Uterus (tissue), 4 donors: Measurements from ENCODE around the gene BCO1. TPM values are rescaled to one million over a fixed set of nuclear protein-coding genes. Genes with fewer than 3 reads are reported as not detected.

Source experiments
- DNase-seq, 2 donors: peaks; one replicate each; pipeline ENCODE4 v3.0.0-alpha.2; 2019 to 2020
- H3K27ac ChIP-seq, 2 donors: fragments of 200-600 bp; sonication (generic); 1 replicate in 1 of 2; 2 replicates in 1 of 2; pipeline ENCODE4 v1.5.1; 2016 to 2018
- H3K27me3 ChIP-seq, 2 donors: fragments of 200-600 bp; sonication (generic); one replicate each; pipeline ENCODE4 v1.5.1; 2018 to 2019; ENCODE audit warnings: control low read depth in 1 of 2
- H3K36me3 ChIP-seq, 2 donors: fragments of 200-600 bp; sonication (generic); one replicate each; pipeline ENCODE4 v1.5.1; 2019; ENCODE audit warnings: control low read depth in 1 of 2
- H3K4me1 ChIP-seq, 2 donors: fragments of 200-600 bp; sonication (generic); one replicate each; pipeline ENCODE4 v1.5.1; 2018 to 2019; ENCODE audit warnings: control low read depth in 1 of 2
- H3K4me3 ChIP-seq, 2 donors: fragments of 200-600 bp; sonication (generic); 1 replicate in 1 of 2; 2 replicates in 1 of 2; pipeline ENCODE4 v1.5.1; 2018 to 2019; ENCODE audit warnings: mild to moderate bottlenecking in 1 of 2
- H3K9me3 ChIP-seq, 2 donors: fragments of 200-600 bp; sonication (generic); one replicate each; pipeline ENCODE4 v1.5.1; 2019; ENCODE audit warnings: control low read depth in 1 of 2
- CTCF ChIP-seq, 4 experiments: fragments of 200-600 bp in 2 of 4; fragments of 450-650 bp in 2 of 4; sonication (generic) in 2 of 4; IDR thresholded peaks; one replicate each; pipeline ENCODE4 v1.5.1; 2016 to 2019; ENCODE audit warnings: antibody characterized with exemption in 4 of 4, mild to moderate bottlenecking in 2 of 4, moderate library complexity in 1 of 4
- POLR2A ChIP-seq, 2 donors: fragments of 450-650 bp; IDR thresholded peaks; one replicate each; pipeline ENCODE4 v1.6.1; 2016; ENCODE audit warnings: antibody characterized with exemption in 2 of 2, mild to moderate bottlenecking in 1 of 2, moderate library complexity in 1 of 2
- intact Hi-C: fragments of 100-400 bp; cut with DNase I; formaldehyde crosslinking; loops from one replicate; pipeline ENCODE4 v1.15.1; 2023; ENCODE audit warnings: low total_unique reads
- total RNA-seq, 4 donors: library from RNA; depleted of rRNA in 3 of 4; stranded (reverse); fragments of >200 nt in 3 of 4; gene quantifications; one replicate each; pipeline versions ENCODE4 v1.1.0 to v1.2.4, GENCODE V29; 2014 to 2023
- donor health status: DM: yes; HTN: yes; CAD: no.

Gene BCO1
- total RNA-seq, 4 donors from 2014 or later: 0.27 to 2.6 (median 0.97) TPM; not detected in 1

- H3K4me1 ChIP-seq: no peaks in the 10 kb centered on the region
- intact Hi-C loops: no loop called here
- DNase-seq: no peak
- H3K4me3 ChIP-seq: no peak overlapping the region
- TF ChIP-seq CTCF (IDR thresholded peaks at IDR 0.05): no peak
- TF ChIP-seq POLR2A (IDR thresholded peaks at IDR 0.05): no peak
- H3K9me3 ChIP-seq: no peaks in the 10 kb centered on the region
- no peaks in the 10 kb centered on the region for H3K36me3 ChIP-seq
- H3K27ac ChIP-seq: no peak overlapping the region
- no peaks in the 10 kb centered on the region for H3K27me3 ChIP-seq
Observed at GRCh38 chr16:81321536-81321935, 83.0 kb downstream of the BCO1 start.

- DNase-seq: no peak
- TF ChIP-seq POLR2A (IDR thresholded peaks at IDR 0.05): no peak
- no peak for TF ChIP-seq CTCF (IDR thresholded peaks at IDR 0.05)
- no peaks in the 10 kb centered on the region for H3K36me3 ChIP-seq
- no peaks in the 10 kb centered on the region for H3K9me3 ChIP-seq
- no peaks in the 10 kb centered on the region for H3K4me1 ChIP-seq
- H3K27ac ChIP-seq: no peak overlapping the region
- H3K27me3 ChIP-seq: no peaks in the 10 kb centered on the region
- no peak overlapping the region for H3K4me3 ChIP-seq
- intact Hi-C loops: no loop called here
Observed at GRCh38 chr16:81324808-81325207, 86.3 kb downstream of the BCO1 start.

GRCh38 chr16:81327011-81327410 lies 88.5 kb downstream of the BCO1 start:
- no peaks in the 10 kb centered on the region for H3K36me3 ChIP-seq
- no peaks in the 10 kb centered on the region for H3K9me3 ChIP-seq
- H3K27me3 ChIP-seq: no peaks in the 10 kb centered on the region
- peak overlapping the region; percentile 28 to 30 for H3K27ac ChIP-seq
- TF ChIP-seq CTCF (IDR thresholded peaks at IDR 0.05): no peak
- no peak for TF ChIP-seq POLR2A (IDR thresholded peaks at IDR 0.05)
- H3K4me3 ChIP-seq: no peak overlapping the region
- DNase-seq: no peak
- H3K4me1 ChIP-seq: no peaks in the 10 kb centered on the region
- intact Hi-C loops: no loop called here

- intact Hi-C loops: no loop called here
- Histone ChIP-seq H3K27ac (peak overlapping the region; percentile 28 to 30), H3K4me1 (no peaks in the 10 kb centered on the region), H3K27me3 (no peaks in the 10 kb centered on the region), H3K36me3 (no peaks in the 10 kb centered on the region), H3K9me3 (no peaks in the 10 kb centered on the region), H3K4me3 (no peak overlapping the region)
- TF ChIP-seq POLR2A (IDR thresholded peaks at IDR 0.05) (no peak), CTCF (IDR thresholded peaks at IDR 0.05) (no peak)
- DNase-seq: no peak
Observed at GRCh38 chr16:81327447-81328196, 89.1 kb downstream of the BCO1 start.

GRCh38 chr16:81329947-81330346 lies 91.5 kb downstream of the BCO1 start:
- Histone ChIP-seq H3K9me3 (no peaks in the 10 kb centered on the region), H3K4me1 (no peaks in the 10 kb centered on the region), H3K36me3 (no peaks in the 10 kb centered on the region), H3K27me3 (no peaks in the 10 kb centered on the region), H3K4me3 (no peak overlapping the region), H3K27ac (no peak overlapping the region)
- no peak for TF ChIP-seq CTCF (IDR thresholded peaks at IDR 0.05)
- TF ChIP-seq POLR2A (IDR thresholded peaks at IDR 0.05): no peak
- intact Hi-C loops: no loop called here
- DNase-seq: no peak
